AML-193 (cell line): ENCODE measurements around the gene IAH1.
A peak's percentile ranks its signal among the peaks of the same experiment; 100 is the strongest.

Source experiments
- DNase-seq, 2 experiments: peaks; one replicate each; lab custom pipeline; 2025; lab: John Stamatoyannopoulos, UW

IAH1 gene

DNA sequence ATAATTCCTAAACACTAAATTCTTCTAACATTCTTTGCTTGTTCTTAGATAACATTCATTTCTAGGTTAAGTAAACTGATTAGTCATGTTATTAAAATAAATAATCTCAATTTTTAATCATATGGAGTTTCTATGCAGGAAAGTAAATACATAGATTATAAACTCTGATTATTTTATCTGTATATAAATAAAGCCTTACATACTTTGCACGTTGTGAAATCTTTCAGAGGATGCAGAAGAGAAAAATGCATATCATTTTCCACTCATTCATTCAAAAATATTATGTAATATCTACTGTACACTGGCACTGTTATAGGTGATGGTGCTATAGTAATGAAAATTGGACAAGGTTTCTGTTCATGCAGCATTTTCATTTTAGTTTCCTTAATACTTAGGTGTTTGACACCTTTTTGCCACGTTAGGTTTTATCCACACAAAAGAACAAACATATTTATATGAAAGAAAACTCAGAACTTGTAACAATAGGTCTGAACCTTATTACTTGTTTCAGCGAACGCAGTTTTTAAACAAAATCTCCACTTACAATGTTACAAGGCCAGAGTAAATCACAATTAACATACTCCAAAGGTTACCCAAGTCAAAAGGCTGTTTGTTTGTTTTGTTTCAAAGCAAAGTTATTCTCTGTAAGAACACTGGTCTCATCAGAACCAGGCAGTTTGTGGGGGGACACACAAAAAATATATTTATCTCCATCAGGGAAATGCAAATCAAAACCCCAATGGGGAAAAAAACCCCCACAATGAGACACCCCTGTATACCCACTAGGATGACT is 53.8 kb downstream of the IAH1 start:
- no peak for DNase-seq

DNA sequence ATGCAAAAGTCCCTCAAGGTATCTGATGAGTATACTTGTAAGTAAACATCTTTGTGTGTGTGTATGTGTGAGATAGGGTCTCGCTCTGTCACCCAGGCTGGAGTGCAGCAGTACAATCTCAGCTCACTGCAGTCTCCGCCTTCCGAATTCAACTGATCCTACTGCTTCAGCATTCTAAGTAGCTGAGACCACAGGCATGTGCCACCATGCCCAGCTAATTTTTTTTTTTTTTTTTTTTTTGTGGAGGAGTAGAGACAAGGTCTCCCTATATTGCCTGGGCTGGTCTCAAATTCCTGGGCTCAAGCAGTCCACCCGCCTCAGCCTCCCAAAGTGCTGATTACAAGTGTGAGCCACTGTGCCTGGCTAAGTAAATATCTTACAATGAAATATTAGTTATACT is 58.1 kb downstream of the IAH1 start:
- DNase-seq, result no peak

DNA sequence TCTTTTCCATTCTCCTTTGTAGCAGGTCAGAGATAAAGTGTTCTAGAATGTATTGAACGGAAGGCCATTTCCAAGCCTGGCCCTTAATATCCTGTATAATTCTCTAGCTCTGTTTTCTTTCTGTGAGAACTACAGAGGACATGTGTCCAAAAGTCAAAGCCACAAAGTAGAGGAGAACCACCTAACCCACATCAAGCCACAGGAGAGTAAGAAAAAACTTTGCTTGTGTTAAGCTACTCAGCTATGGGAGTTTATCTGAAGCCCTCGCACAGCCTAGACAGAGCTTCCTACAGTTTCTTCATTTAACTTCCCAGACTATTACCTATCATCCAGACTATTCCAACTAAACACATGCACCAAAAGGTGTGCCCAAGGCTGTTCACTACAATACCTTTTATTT is 59.3 kb downstream of the IAH1 start:
- DNase-seq, result no peak

DNA sequence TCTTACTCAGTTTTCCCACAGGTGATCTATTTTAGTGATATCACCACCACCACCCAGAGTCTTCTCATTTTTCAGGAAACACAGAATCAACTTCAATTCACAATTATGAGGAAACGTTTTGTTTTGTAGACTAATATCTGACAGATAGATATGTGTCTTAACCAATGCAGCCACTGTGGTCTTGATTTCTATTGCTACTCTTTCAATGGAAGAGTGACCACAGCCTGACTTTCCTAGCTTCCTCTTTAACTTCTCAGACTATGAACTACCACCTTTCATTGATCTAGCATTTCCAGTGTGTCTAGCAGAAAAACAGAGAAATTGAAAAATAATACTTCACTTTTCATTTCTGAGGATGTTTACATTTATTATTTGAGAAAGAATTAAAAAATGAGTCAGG is 60.8 kb downstream of the IAH1 start:
- DNase-seq, result no peak

DNA sequence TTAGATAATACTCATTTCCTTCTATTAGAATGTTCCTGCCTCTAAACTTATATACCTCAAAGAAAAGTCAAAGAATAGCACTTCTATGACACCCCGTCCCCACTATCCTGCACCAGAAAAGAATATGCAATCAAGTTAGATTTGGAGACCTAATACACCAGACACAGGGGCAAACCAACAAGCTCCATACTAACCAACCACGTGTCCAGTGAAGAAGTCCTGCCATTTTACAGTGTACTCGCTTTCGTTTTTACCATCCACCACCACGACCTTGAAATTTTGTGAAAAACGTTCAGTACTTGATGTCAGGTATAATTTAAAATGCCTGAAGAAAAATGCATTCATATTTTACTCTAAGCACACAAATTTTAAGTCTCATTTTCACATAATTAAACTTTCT is 62.2 kb downstream of the IAH1 start:
- no peak for DNase-seq

DNA sequence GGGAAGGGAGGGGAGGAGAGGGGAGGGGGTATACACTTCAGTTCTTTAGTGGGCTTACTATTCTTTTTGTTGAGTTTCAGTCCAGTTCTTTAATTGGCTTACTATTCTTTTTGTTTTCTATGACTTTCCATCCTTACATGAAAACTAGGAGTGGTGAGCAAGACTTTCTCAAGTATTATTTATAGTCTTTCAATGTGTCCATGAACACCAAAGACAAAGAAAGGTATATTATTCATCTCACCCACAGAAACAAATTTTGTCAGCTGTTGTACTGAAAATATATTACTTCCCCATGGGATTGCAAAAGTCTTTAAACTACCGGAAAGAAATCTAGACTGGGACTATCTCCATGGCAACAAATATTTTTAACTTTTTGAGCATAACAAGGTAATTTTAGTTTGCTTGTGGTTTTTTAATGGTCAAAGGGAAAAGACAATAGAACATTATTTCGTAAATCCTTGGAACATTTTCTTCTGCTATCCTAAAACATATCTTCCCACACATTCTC is 63.7 kb downstream of the IAH1 start:
- peak; percentile 86 to 92 for DNase-seq
